Neural crest cell (in vitro differentiated cells): ENCODE measurements around the gene PLD2. TPM values are rescaled to one million over a fixed set of nuclear protein-coding genes. Genes with fewer than 3 reads are reported as not detected.
A peak's percentile ranks its signal among the peaks of the same experiment; 100 is the strongest.

Source experiments
- DNase-seq: peaks from one replicate; pipeline ENCODE4 v3.0.0; 2021; ENCODE audit warnings: low read depth, mixed read lengths, low spot score
- H3K27ac Mint-ChIP-seq: one replicate; pipeline ENCODE4 v1.8.0; 2021; ENCODE audit warnings: mild to moderate bottlenecking, mixed read lengths; ENCODE audit not compliant: unreplicated experiment
- H3K27me3 Mint-ChIP-seq: 2 replicates; pipeline ENCODE4 v1.8.0; 2021; ENCODE audit warnings: low read depth, mild to moderate bottlenecking, mixed read lengths
- H3K36me3 Mint-ChIP-seq: 2 replicates; pipeline ENCODE4 v1.8.0; 2021; ENCODE audit warnings: low read depth, mild to moderate bottlenecking, mixed read lengths
- H3K4me1 Mint-ChIP-seq: 2 replicates; pipeline ENCODE4 v1.8.0; 2021; ENCODE audit warnings: mixed read lengths
- H3K4me3 Mint-ChIP-seq: one replicate; pipeline ENCODE4 v1.8.0; 2021; ENCODE audit warnings: mild to moderate bottlenecking, mixed read lengths
- H3K9me3 Mint-ChIP-seq: 2 replicates; pipeline ENCODE4 v1.8.0; 2021; ENCODE audit warnings: mixed read lengths
- CTCF ChIP-seq: fragments of 200-600 bp; sonication (generic); conservative IDR thresholded peaks from 2 replicates; pipeline ENCODE4 v1.5.0; 2021; ENCODE audit warnings: antibody characterized with exemption, mild to moderate bottlenecking
- long read RNA-seq: library from polyadenylated mRNA; unstranded; transcript quantifications from one replicate; pipeline ENCODE4 v2.0.0, GENCODE V29; 2020
- total RNA-seq: library from RNA; stranded (reverse); gene quantifications from 2 replicates; pipeline ENCODE4 v1.2.1, GENCODE V29; 2021

Gene PLD2
- total RNA-seq, result 54.8 and 63.9 TPM in 2 replicates
- long read RNA-seq, transcript PLD2-201 (25 exons, 3,503 nt), result major isoform, 10 of 15 reads
- long read RNA-seq, partial matches to known transcripts, result 2 of 15 reads
- long read RNA-seq, other reads (novel, unspliced or antisense), result 2 of 15 reads

- DNase-seq, result peak; percentile 74
- peak within 1 kb of the TSS; percentile 50 for H3K27ac Mint-ChIP-seq
- H3K4me1 Mint-ChIP-seq, result peaks cover 34% of the 10 kb centered on the region
- peaks cover 9% of the 10 kb centered on the region for H3K36me3 Mint-ChIP-seq
- peak within 1 kb of the TSS; percentile 90 for H3K4me3 Mint-ChIP-seq
- no peaks in the 10 kb centered on the region for H3K9me3 Mint-ChIP-seq
- no peak for TF ChIP-seq CTCF
- no peaks in the 10 kb centered on the region for H3K27me3 Mint-ChIP-seq
Measured at GRCh38 chr17:4806777-4807604, at the start of gene PLD2. Gene PLD2, plus strand, starts transcription at chr17:4807152. Its CDS starts 621 bp downstream, at chr17:4807773.

GRCh38 chr17:4759776-4760236, 47.1 kb upstream of the PLD2 start:
- Mint-ChIP-seq H3K4me1 (no peaks in the 10 kb centered on the region), H3K4me3 (no peak overlapping the region), H3K27me3 (peaks cover 46% of the 10 kb centered on the region), H3K9me3 (no peaks in the 10 kb centered on the region), H3K36me3 (no peaks in the 10 kb centered on the region), H3K27ac (no peak overlapping the region)
- no peak for DNase-seq
- no peak for TF ChIP-seq CTCF

- DNase-seq, result no peak
- peaks cover 15% of the 10 kb centered on the region for H3K27me3 Mint-ChIP-seq
- no peak for TF ChIP-seq CTCF
- no peak overlapping the region for H3K27ac Mint-ChIP-seq
- H3K36me3 Mint-ChIP-seq, result no peaks in the 10 kb centered on the region
- no peaks in the 10 kb centered on the region for H3K4me1 Mint-ChIP-seq
- no peaks in the 10 kb centered on the region for H3K9me3 Mint-ChIP-seq
- H3K4me3 Mint-ChIP-seq, result no peak overlapping the region
Measured at GRCh38 chr17:4764595-4764994, 42.4 kb upstream of the PLD2 start.

GRCh38 chr17:4766201-4766600, 40.8 kb upstream of the PLD2 start:
- Mint-ChIP-seq H3K27ac (no peak overlapping the region), H3K9me3 (no peaks in the 10 kb centered on the region)
- no peak for TF ChIP-seq CTCF

GRCh38 chr17:4766723-4767122, 40.2 kb upstream of the PLD2 start:
- Mint-ChIP-seq H3K9me3 (no peaks in the 10 kb centered on the region), H3K4me3 (no peak overlapping the region), H3K27ac (no peak overlapping the region), H3K27me3 (peaks cover 11% of the 10 kb centered on the region), H3K4me1 (no peaks in the 10 kb centered on the region), H3K36me3 (no peaks in the 10 kb centered on the region)
- TF ChIP-seq CTCF, result no peak
- no peak for DNase-seq

More at GRCh38 chr17:4766201-4766600, 40.8 kb upstream of the PLD2 start:
- DNase-seq, result no peak
- Mint-ChIP-seq H3K4me3 (no peak overlapping the region), H3K36me3 (no peaks in the 10 kb centered on the region), H3K4me1 (no peaks in the 10 kb centered on the region), H3K27me3 (peaks cover 8% of the 10 kb centered on the region)
